HG03280 (cell line): ENCODE results near the gene DAZAP1.
A peak's percentile ranks its signal among the peaks of the same experiment; 100 is the strongest.

Experiments
- ATAC-seq: cut with Tn5 transposase; IDR thresholded peaks from one replicate; pipeline ENCODE4 v1.9.1; 2021; ENCODE audit warnings: mild to moderate bottlenecking, moderate library complexity; ENCODE audit not compliant: unreplicated experiment

The DAZAP1 gene

GRCh38 chr19:1407528-1408299 lies at the start of gene DAZAP1:
TSS of gene DAZAP1 (plus strand) at chr19:1407586. CDS start at chr19:1407774, 188 bp downstream.
- peak; percentile 28 for ATAC-seq

- no peak for ATAC-seq
Observed at GRCh38 chr19:1360126-1360817, 47.1 kb upstream of the DAZAP1 start.

- ATAC-seq = no peak
Observed at GRCh38 chr19:1360818-1361461, 46.4 kb upstream of the DAZAP1 start.

- no peak for ATAC-seq
Observed at GRCh38 chr19:1361601-1362386, 45.6 kb upstream of the DAZAP1 start.

GRCh38 chr19:1362387-1363257 lies 44.8 kb upstream of the DAZAP1 start:
- no peak for ATAC-seq

GRCh38 chr19:1363599-1363998 lies 43.8 kb upstream of the DAZAP1 start:
- no peak for ATAC-seq

GRCh38 chr19:1364070-1364704 lies 43.2 kb upstream of the DAZAP1 start:
- ATAC-seq = no peak

GRCh38 chr19:1365319-1366269 lies 41.8 kb upstream of the DAZAP1 start:
- no peak for ATAC-seq

- ATAC-seq = no peak
Observed at GRCh38 chr19:1366296-1366695, 41.1 kb upstream of the DAZAP1 start.

GRCh38 chr19:1366899-1367870 lies 40.2 kb upstream of the DAZAP1 start:
- ATAC-seq = no peak

- ATAC-seq = no peak
Observed at GRCh38 chr19:1369214-1369805, 38.1 kb upstream of the DAZAP1 start.

- ATAC-seq = no peak
Observed at GRCh38 chr19:1370579-1371361, 36.6 kb upstream of the DAZAP1 start.

- no peak for ATAC-seq
Observed at GRCh38 chr19:1373042-1373533, 34.3 kb upstream of the DAZAP1 start.

- ATAC-seq = no peak
Observed at GRCh38 chr19:1373534-1374249, 33.7 kb upstream of the DAZAP1 start.

GRCh38 chr19:1374250-1374577 lies 33.2 kb upstream of the DAZAP1 start:
- ATAC-seq = no peak

- no peak for ATAC-seq
Observed at GRCh38 chr19:1376415-1376805, 31.0 kb upstream of the DAZAP1 start.
